Caco-2 (cell line): ENCODE results near the gene IGF1. TPM values are rescaled to one million over a fixed set of nuclear protein-coding genes. Genes with fewer than 3 reads are reported as not detected.

Source experiments
- BruUV-seq: library from RNA; stranded (reverse); fragments of 400-500 nt; replicated peaks from 2 replicates; lab custom pipeline; 2021; lab: Mats Ljungman, UMichigan
- CTCF ChIA-PET: fragments of 300-600 bp; sonication (Branson Sonifier 250); formaldehyde crosslinking; loops from one replicate; lab custom pipeline; 2022; ENCODE audit warnings: antibody characterized with exemption; lab: Charles Lee
- POLR2A ChIA-PET: fragments of 300-600 bp; sonication (Branson Sonifier 250); formaldehyde crosslinking; loops from one replicate; lab custom pipeline; 2022; ENCODE audit warnings: antibody characterized with exemption; lab: Charles Lee
- DNase-seq, 2 experiments: peaks; one replicate each; pipeline versions ENCODE4 v3.0.0 to v3.0.0-alpha.2; 2020 to 2022
- H3K27me3 ChIP-seq: replicated peaks from 2 replicates; pipeline ENCODE4 v1.6.0; 2011; ENCODE audit warnings: low read length; ENCODE audit not compliant: control insufficient read depth, insufficient read depth
- H3K36me3 ChIP-seq: 2 replicates; pipeline ENCODE4 v1.5.1; 2011; ENCODE audit warnings: low read length; ENCODE audit not compliant: control insufficient read depth, insufficient read depth
- H3K4me1 ChIP-seq: fragments of 250-450 bp; sonication (Bioruptor Pico); 2 replicates; pipeline ENCODE4 v1.5.1; 2020; ENCODE audit warnings: mild to moderate bottlenecking
- H3K4me3 ChIP-seq: 2 replicates; pipeline ENCODE4 v1.5.1; 2011; ENCODE audit warnings: low read depth, mild to moderate bottlenecking, control low read depth, low read length
- H3K9me3 ChIP-seq: fragments of 250-450 bp; sonication (Bioruptor Pico); 2 replicates; pipeline ENCODE4 v1.5.1; 2020; ENCODE audit warnings: mild to moderate bottlenecking, moderate library complexity
- H3K27ac Mint-ChIP-seq: one replicate; pipeline ENCODE4 v1.8.0; 2022; ENCODE audit warnings: mixed read lengths; ENCODE audit not compliant: unreplicated experiment
- H3K27me3 Mint-ChIP-seq: one replicate; pipeline ENCODE4 v1.8.0; 2022; ENCODE audit warnings: mixed read lengths; ENCODE audit not compliant: insufficient read depth, unreplicated experiment
- H3K36me3 Mint-ChIP-seq: one replicate; pipeline ENCODE4 v1.8.0; 2022; ENCODE audit warnings: mild to moderate bottlenecking, mixed read lengths; ENCODE audit not compliant: insufficient read depth, unreplicated experiment
- H3K4me1 Mint-ChIP-seq: one replicate; pipeline ENCODE4 v1.8.0; 2022; ENCODE audit warnings: low read depth, mixed read lengths; ENCODE audit not compliant: unreplicated experiment
- H3K4me3 Mint-ChIP-seq: one replicate; pipeline ENCODE4 v1.8.0; 2022; ENCODE audit warnings: mild to moderate bottlenecking, moderate library complexity, mixed read lengths; ENCODE audit not compliant: unreplicated experiment
- H3K9me3 Mint-ChIP-seq: one replicate; pipeline ENCODE4 v1.8.0; 2022; ENCODE audit warnings: mixed read lengths; ENCODE audit not compliant: unreplicated experiment
- intact Hi-C: fragments of 100-400 bp; cut with micrococcal nuclease; formaldehyde crosslinking; loops from one replicate; pipeline ENCODE4 v1.10.0; 2022; ENCODE audit not compliant: unreplicated experiment
- total RNA-seq: library from RNA; stranded (reverse); gene quantifications from 2 replicates; pipeline ENCODE4 v1.2.3, GENCODE V29; 2022
- TF ChIP-seq, protein P1 (sequence below), 2 experiments: fragments of 200-600 bp in 1 of 2; IDR thresholded peaks; 1 replicate in 1 of 2; 2 replicates in 1 of 2; pipeline versions ENCODE4 v1.5.1 to v1.8.0; 2011 to 2022; ENCODE audit warnings: antibody characterized with exemption in 1 of 2, control low read depth in 1 of 2, inconsistent platforms in 1 of 2, low read depth in 1 of 2, low read length in 1 of 2, mild to moderate bottlenecking in 1 of 2, moderate library complexity in 1 of 2; ENCODE audit not compliant: insufficient read depth in 1 of 2, severe bottlenecking in 1 of 2, unreplicated experiment in 1 of 2

Gene IGF1
- total RNA-seq, 1 experiment from 2014 or later, result 2.3 TPM

- Mint-ChIP-seq H3K27ac (no peak overlapping the region), H3K4me1 (no peaks in the 10 kb centered on the region), H3K9me3 (no peaks in the 10 kb centered on the region), H3K4me3 (no peak overlapping the region), H3K36me3 (no peaks in the 10 kb centered on the region), H3K27me3 (no peaks in the 10 kb centered on the region)
- intact Hi-C loops, result no loop called here
- no peak overlapping the region for H3K4me3 ChIP-seq
- no peaks in the 10 kb centered on the region for H3K27me3 ChIP-seq
- POLR2A ChIA-PET, result no interaction called here
- no peaks in the 10 kb centered on the region for H3K9me3 ChIP-seq
- BruUV-seq, result no TSS peak
- TF ChIP-seq, protein P1, sequence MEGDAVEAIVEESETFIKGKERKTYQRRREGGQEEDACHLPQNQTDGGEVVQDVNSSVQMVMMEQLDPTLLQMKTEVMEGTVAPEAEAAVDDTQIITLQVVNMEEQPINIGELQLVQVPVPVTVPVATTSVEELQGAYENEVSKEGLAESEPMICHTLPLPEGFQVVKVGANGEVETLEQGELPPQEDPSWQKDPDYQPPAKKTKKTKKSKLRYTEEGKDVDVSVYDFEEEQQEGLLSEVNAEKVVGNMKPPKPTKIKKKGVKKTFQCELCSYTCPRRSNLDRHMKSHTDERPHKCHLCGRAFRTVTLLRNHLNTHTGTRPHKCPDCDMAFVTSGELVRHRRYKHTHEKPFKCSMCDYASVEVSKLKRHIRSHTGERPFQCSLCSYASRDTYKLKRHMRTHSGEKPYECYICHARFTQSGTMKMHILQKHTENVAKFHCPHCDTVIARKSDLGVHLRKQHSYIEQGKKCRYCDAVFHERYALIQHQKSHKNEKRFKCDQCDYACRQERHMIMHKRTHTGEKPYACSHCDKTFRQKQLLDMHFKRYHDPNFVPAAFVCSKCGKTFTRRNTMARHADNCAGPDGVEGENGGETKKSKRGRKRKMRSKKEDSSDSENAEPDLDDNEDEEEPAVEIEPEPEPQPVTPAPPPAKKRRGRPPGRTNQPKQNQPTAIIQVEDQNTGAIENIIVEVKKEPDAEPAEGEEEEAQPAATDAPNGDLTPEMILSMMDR (IDR thresholded peaks at IDR 0.05; ENCODE audit: insufficient read depth in 1 of 2, low read depth in 1 of 2, low read length in 1 of 2, severe bottlenecking in 1 of 2, unreplicated experiment in 1 of 2), result no peak
- CTCF ChIA-PET, result no interaction called here
- H3K4me1 ChIP-seq, result peaks cover 15% of the 10 kb centered on the region; the same call in 1 of the 2 replicates
- no peak for DNase-seq
- no peaks in the 10 kb centered on the region for H3K36me3 ChIP-seq
Observed at GRCh38 chr12:102468261-102468915, 12.0 kb downstream of the IGF1 start.

DNA sequence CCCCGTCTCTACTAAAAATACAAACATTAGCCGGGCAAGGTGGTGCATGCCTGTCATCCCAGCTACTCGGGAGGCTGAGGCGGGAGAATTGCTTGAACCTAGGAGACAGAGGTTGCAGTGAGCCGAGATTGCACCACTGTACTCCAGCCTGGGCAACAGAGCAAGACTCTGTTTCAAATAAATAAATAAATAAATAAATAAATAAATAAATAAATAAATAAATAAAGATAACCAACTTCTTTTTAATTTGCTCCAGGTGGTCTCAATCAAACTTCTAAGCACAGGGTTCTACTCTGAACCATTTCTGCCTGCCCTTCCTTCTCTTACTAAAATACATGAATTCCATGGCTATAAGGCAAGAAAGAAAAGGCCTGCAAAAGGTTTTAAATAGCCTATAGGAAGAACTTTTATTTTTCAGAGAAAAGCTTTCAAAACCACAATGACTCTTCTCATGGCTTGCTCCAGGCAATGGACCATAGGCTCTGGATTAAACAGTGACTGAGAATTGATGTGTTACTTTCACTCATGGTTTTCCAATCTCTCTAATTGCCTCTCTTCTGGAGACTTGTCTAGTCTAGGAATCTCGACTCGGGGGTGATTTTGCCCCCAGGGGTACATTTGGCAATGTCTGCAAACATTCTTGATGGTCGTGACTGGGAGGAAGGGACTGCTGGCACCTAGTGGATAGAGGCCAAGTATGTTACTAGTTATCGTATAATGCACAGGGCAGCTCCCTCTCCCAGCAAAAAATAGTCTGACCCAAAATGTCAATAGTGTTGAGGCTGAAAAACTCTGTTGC, 14.4 kb downstream of the IGF1 start:
- H3K27me3 Mint-ChIP-seq, result no peaks in the 10 kb centered on the region
- no peaks in the 10 kb centered on the region for H3K9me3 Mint-ChIP-seq
- no peaks in the 10 kb centered on the region for H3K27me3 ChIP-seq
- H3K36me3 ChIP-seq, result no peaks in the 10 kb centered on the region
- CTCF ChIA-PET, result no interaction called here
- no peaks in the 10 kb centered on the region for H3K4me1 Mint-ChIP-seq
- H3K4me1 ChIP-seq, result peaks cover 5% of the 10 kb centered on the region; the same call in 1 of the 2 replicates
- intact Hi-C loops, result no loop called here
- no peaks in the 10 kb centered on the region for H3K36me3 Mint-ChIP-seq
- BruUV-seq, result no TSS peak
- POLR2A ChIA-PET, result no interaction called here
- H3K4me3 Mint-ChIP-seq, result no peak overlapping the region
- no peak for DNase-seq
- no peak overlapping the region for H3K27ac Mint-ChIP-seq
- TF ChIP-seq, protein P1 (IDR thresholded peaks at IDR 0.05; ENCODE audit: insufficient read depth in 1 of 2, low read depth in 1 of 2, low read length in 1 of 2, severe bottlenecking in 1 of 2, unreplicated experiment in 1 of 2), result no peak
- H3K4me3 ChIP-seq, result no peak overlapping the region
- H3K9me3 ChIP-seq, result no peaks in the 10 kb centered on the region

- intact Hi-C loops, result no loop called here
- no peak overlapping the region for H3K4me3 ChIP-seq
- Mint-ChIP-seq H3K4me3 (no peak overlapping the region), H3K9me3 (peaks cover 6% of the 10 kb centered on the region), H3K4me1 (peaks cover 9% of the 10 kb centered on the region), H3K27me3 (no peaks in the 10 kb centered on the region), H3K36me3 (no peaks in the 10 kb centered on the region), H3K27ac (no peak overlapping the region)
- TF ChIP-seq, protein P1 (IDR thresholded peaks at IDR 0.05; ENCODE audit: insufficient read depth in 1 of 2, low read depth in 1 of 2, low read length in 1 of 2, severe bottlenecking in 1 of 2, unreplicated experiment in 1 of 2), result no peak
- no peaks in the 10 kb centered on the region for H3K9me3 ChIP-seq
- no peaks in the 10 kb centered on the region for H3K36me3 ChIP-seq
- ChIA-PET CTCF (no interaction called here), POLR2A (no interaction called here)
- DNase-seq, result no peak
- no peaks in the 10 kb centered on the region; the same call in 1 of the 2 replicates for H3K4me1 ChIP-seq
- no peaks in the 10 kb centered on the region for H3K27me3 ChIP-seq
- BruUV-seq, result no TSS peak
Observed at GRCh38 chr12:102463659-102464249, 16.6 kb downstream of the IGF1 start.
